Gastrocnemius medialis (tissue), 4 donors: ENCODE results near the gene CASP12. TPM values are rescaled to one million over a fixed set of nuclear protein-coding genes. Genes with fewer than 3 reads are reported as not detected.

Experiments
- ATAC-seq, 2 donors: fragments of 150-250 bp; one replicate each; pipeline ENCODE4 v1.9.1; 2016
- DNase-seq, 2 donors: peaks; one replicate each; pipeline ENCODE4 v3.0.0-alpha.2; 2019
- H3K27ac ChIP-seq, 4 donors: fragments of 200-600 bp; sonication (generic); 1 replicate in 1 of 4; 2 replicates in 3 of 4; pipeline ENCODE4 v1.5.1; 2016 to 2018; ENCODE audit warnings: mild to moderate bottlenecking in 2 of 4, moderate library complexity in 1 of 4
- H3K27me3 ChIP-seq, 3 donors: fragments of 200-600 bp; sonication (generic) in 2 of 3; 1 replicate in 1 of 3; 2 replicates in 2 of 3; pipeline versions ENCODE4 v1.5.1 to v1.6.0; 2016 to 2019; ENCODE audit warnings: mild to moderate bottlenecking in 1 of 3, moderate library complexity in 1 of 3
- H3K36me3 ChIP-seq, 2 donors: fragments of 200-600 bp; sonication (generic) in 1 of 2; one replicate each; pipeline ENCODE4 v1.5.1; 2017 to 2018
- H3K4me1 ChIP-seq, 2 donors: fragments of 200-600 bp; sonication (generic) in 1 of 2; one replicate each; pipeline ENCODE4 v1.5.1; 2016 to 2017; ENCODE audit warnings: mild to moderate bottlenecking in 2 of 2
- H3K4me3 ChIP-seq, 4 donors: fragments of 200-600 bp; sonication (generic) in 3 of 4; 1 replicate in 1 of 4; 2 replicates in 3 of 4; pipeline ENCODE4 v1.5.1; 2016 to 2019; ENCODE audit warnings: mild to moderate bottlenecking in 2 of 4
- H3K9me3 ChIP-seq, 3 donors: fragments of 200-600 bp; sonication (generic) in 2 of 3; 1 replicate in 1 of 3; 2 replicates in 2 of 3; pipeline ENCODE4 v1.5.1; 2016 to 2019
- CTCF ChIP-seq, 5 experiments: fragments of 450-650 bp in 3 of 5; fragments of 200-600 bp in 2 of 5; sonication (generic) in 2 of 5; IDR thresholded peaks in 4 of 5; conservative IDR thresholded peaks in 1 of 5; 1 replicate in 4 of 5; 2 replicates in 1 of 5; pipeline ENCODE4 v1.5.1; 2016 to 2019; ENCODE audit warnings: antibody characterized with exemption in 5 of 5, mild to moderate bottlenecking in 3 of 5, moderate library complexity in 3 of 5
- POLR2A ChIP-seq, 2 donors: fragments of 450-650 bp; IDR thresholded peaks; one replicate each; pipeline ENCODE4 v1.6.1; 2017; ENCODE audit warnings: antibody characterized with exemption in 2 of 2, mild to moderate bottlenecking in 2 of 2, moderate library complexity in 2 of 2
- in situ Hi-C, 4 donors: fragments of 200-750 bp; cut with MboI; loops; one replicate each; pipeline versions ENCODE4 v1.15.0 to v1.8.0; 2017; ENCODE audit warnings: low sequenced_read_pairs in 4 of 4
- intact Hi-C: fragments of 100-400 bp; cut with DNase I; formaldehyde crosslinking; loops from one replicate; pipeline ENCODE4 v1.15.1; 2023; ENCODE audit warnings: low total_unique reads
- total RNA-seq, 4 donors: library from RNA; depleted of rRNA; stranded (reverse); fragments of >200 nt; gene quantifications; one replicate each; pipeline versions ENCODE4 v1.1.0 to v1.2.3, GENCODE V29; 2016

CASP12 gene
- total RNA-seq, 4 donors from 2014 or later = 0.39 to 0.86 (median 0.49) TPM; not detected in 1

- intact Hi-C loops = loop anchor here (5.0 kb wide), 1 partner anchor 49 kb away; the partner anchor contains the start of gene CASP4
- ATAC-seq = peak in 1 of 2 donors; percentile 39
- Histone ChIP-seq H3K27me3 (no peaks in the 10 kb centered on the region), H3K27ac (peak overlapping the region; percentile 57 to 71 (median 62)), H3K4me3 (peak overlapping the region; percentile 41 to 61 (median 48)), H3K4me1 (peaks cover 8 to 16% of the 10 kb centered on the region in 2 donors), H3K9me3 (no peaks in the 10 kb centered on the region), H3K36me3 (no peaks in the 10 kb centered on the region)
- DNase-seq = no peak
- in situ Hi-C loops = no loop called here
- no peak for TF ChIP-seq CTCF (IDR thresholded peaks at IDR 0.05 in 4 of 5, conservative IDR thresholded peaks at IDR 0.05 in 1 of 5)
- no peak for TF ChIP-seq POLR2A (IDR thresholded peaks at IDR 0.05)
These were observed 20.0 kb upstream of the CASP12 start for GRCh38 chr11:104918113-104918824.

DNA sequence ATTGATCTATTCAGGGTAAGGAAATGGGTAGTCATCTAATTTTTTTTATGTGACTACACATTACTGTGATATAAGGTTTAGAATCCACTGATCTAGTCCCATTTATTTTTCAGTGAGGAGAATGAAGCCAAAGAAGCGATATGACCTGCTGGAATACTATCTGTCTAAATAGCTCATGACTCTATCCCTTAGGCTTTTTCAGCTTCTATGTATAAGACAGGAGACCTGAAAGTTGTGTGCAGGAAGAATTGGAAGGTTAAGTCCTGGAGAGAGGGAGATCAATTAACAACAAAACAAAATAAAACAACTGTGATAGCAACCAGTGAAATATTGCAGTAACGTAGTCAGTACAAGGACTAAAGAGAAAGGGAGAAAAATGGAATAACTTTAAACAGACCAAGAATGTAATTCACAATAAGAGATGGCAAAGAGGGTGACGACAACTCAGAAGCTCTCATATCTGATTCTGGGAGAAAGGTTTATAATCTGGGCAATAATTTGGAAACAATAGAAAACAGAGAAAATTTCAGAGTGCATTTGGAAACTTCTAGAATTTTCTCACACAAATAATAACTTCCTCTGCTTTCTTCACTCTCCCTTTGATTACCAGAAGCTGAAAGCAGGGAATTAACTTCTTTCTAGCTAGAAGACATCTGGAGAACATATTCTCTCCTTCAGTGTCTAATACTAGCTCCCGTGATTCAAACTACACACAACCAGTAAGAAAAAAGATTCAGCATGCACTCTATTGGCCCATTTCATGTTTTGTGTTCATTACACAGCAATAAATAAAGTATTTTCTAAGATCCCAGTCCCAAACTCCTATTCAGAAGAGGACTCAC, 19.2 kb upstream of the CASP12 start:
- Histone ChIP-seq H3K27ac (peak overlapping the region; percentile 57 to 71 (median 62)), H3K9me3 (no peaks in the 10 kb centered on the region), H3K36me3 (no peaks in the 10 kb centered on the region), H3K4me1 (peaks cover 8 to 16% of the 10 kb centered on the region in 2 donors), H3K27me3 (no peaks in the 10 kb centered on the region), H3K4me3 (peak overlapping the region; percentile 41 to 61 (median 48))
- no peak for DNase-seq
- TF ChIP-seq POLR2A (IDR thresholded peaks at IDR 0.05) (no peak), CTCF (IDR thresholded peaks at IDR 0.05 in 4 of 5, conservative IDR thresholded peaks at IDR 0.05 in 1 of 5) (no peak)
- ATAC-seq = no peak
- in situ Hi-C loops (no loop called here), intact Hi-C loops (loop anchor here (5.0 kb wide), 1 partner anchor 50 kb away; the partner anchor contains the start of gene CASP4)

DNA sequence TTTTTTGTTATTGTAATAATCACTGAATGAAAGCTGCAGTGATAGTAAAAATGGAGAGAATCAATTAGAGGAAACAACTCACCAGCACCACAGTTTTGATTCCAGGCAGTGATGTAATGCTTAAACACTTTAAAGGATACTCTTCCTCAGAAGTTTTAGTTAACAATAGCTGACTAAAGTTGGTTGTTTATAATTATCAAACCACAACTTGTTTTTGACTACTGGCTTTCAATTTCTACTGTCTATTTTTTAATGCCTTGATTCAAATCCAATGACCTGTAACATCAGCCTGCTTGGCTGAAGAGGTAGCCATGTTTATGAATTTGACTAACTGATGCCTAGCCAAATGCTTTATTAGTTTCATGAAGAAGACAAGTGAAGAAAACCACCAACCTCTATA, 18.2 kb upstream of the CASP12 start:
- Histone ChIP-seq H3K9me3 (no peaks in the 10 kb centered on the region), H3K27me3 (no peaks in the 10 kb centered on the region), H3K27ac (peak overlapping the region in 3 of 4 donors; percentile 2 to 57 (median 13)), H3K36me3 (no peaks in the 10 kb centered on the region), H3K4me1 (peaks cover 11 to 16% of the 10 kb centered on the region in 2 donors), H3K4me3 (no peak overlapping the region)
- no peak for ATAC-seq
- intact Hi-C loops = loop anchor here (5.0 kb wide), 1 partner anchor 51 kb away; the partner anchor contains the start of gene CASP4
- in situ Hi-C loops = no loop called here
- TF ChIP-seq CTCF (IDR thresholded peaks at IDR 0.05 in 4 of 5, conservative IDR thresholded peaks at IDR 0.05 in 1 of 5) = no peak
- no peak for TF ChIP-seq POLR2A (IDR thresholded peaks at IDR 0.05)
- no peak for DNase-seq

GRCh38 chr11:104912102-104912501, 13.8 kb upstream of the CASP12 start:
- no peak for TF ChIP-seq POLR2A (IDR thresholded peaks at IDR 0.05)
- TF ChIP-seq CTCF (IDR thresholded peaks at IDR 0.05 in 4 of 5, conservative IDR thresholded peaks at IDR 0.05 in 1 of 5) = no peak
- in situ Hi-C loops = no loop called here
- no peak for DNase-seq
- H3K9me3 ChIP-seq = no peaks in the 10 kb centered on the region
- no peak overlapping the region for H3K4me3 ChIP-seq
- peaks cover 4 to 11% of the 10 kb centered on the region in 2 donors for H3K4me1 ChIP-seq
- no peak overlapping the region for H3K27ac ChIP-seq
- no peak for ATAC-seq
- intact Hi-C loops = no loop called here
- H3K27me3 ChIP-seq = no peaks in the 10 kb centered on the region
- no peaks in the 10 kb centered on the region for H3K36me3 ChIP-seq
